Gastrocnemius medialis (tissue), 4 donors: ENCODE data around the gene ACADL. TPM values are rescaled to one million over a fixed set of nuclear protein-coding genes. Genes with fewer than 3 reads are reported as not detected.
A peak's percentile ranks its signal among the peaks of the same experiment; 100 is the strongest.

Experiments used
- ATAC-seq, 2 donors: fragments of 150-250 bp; one replicate each; pipeline ENCODE4 v1.9.1; 2016
- DNase-seq, 2 donors: peaks; one replicate each; pipeline ENCODE4 v3.0.0-alpha.2; 2019
- H3K27ac ChIP-seq, 4 donors: fragments of 200-600 bp; sonication (generic); 1 replicate in 1 of 4; 2 replicates in 3 of 4; pipeline ENCODE4 v1.5.1; 2016 to 2018; ENCODE audit warnings: mild to moderate bottlenecking in 2 of 4, moderate library complexity in 1 of 4
- H3K27me3 ChIP-seq, 3 donors: fragments of 200-600 bp; sonication (generic) in 2 of 3; 1 replicate in 1 of 3; 2 replicates in 2 of 3; pipeline versions ENCODE4 v1.5.1 to v1.6.0; 2016 to 2019; ENCODE audit warnings: mild to moderate bottlenecking in 1 of 3, moderate library complexity in 1 of 3
- H3K36me3 ChIP-seq, 2 donors: fragments of 200-600 bp; sonication (generic) in 1 of 2; one replicate each; pipeline ENCODE4 v1.5.1; 2017 to 2018
- H3K4me1 ChIP-seq, 2 donors: fragments of 200-600 bp; sonication (generic) in 1 of 2; one replicate each; pipeline ENCODE4 v1.5.1; 2016 to 2017; ENCODE audit warnings: mild to moderate bottlenecking in 2 of 2
- H3K4me3 ChIP-seq, 4 donors: fragments of 200-600 bp; sonication (generic) in 3 of 4; 1 replicate in 1 of 4; 2 replicates in 3 of 4; pipeline ENCODE4 v1.5.1; 2016 to 2019; ENCODE audit warnings: mild to moderate bottlenecking in 2 of 4
- H3K9me3 ChIP-seq, 3 donors: fragments of 200-600 bp; sonication (generic) in 2 of 3; 1 replicate in 1 of 3; 2 replicates in 2 of 3; pipeline ENCODE4 v1.5.1; 2016 to 2019
- POLR2A ChIP-seq, 2 donors: fragments of 450-650 bp; IDR thresholded peaks; one replicate each; pipeline ENCODE4 v1.6.1; 2017; ENCODE audit warnings: antibody characterized with exemption in 2 of 2, mild to moderate bottlenecking in 2 of 2, moderate library complexity in 2 of 2
- in situ Hi-C, 4 donors: fragments of 200-750 bp; cut with MboI; loops; one replicate each; pipeline versions ENCODE4 v1.15.0 to v1.8.0; 2017; ENCODE audit warnings: low sequenced_read_pairs in 4 of 4
- intact Hi-C: fragments of 100-400 bp; cut with DNase I; formaldehyde crosslinking; loops from one replicate; pipeline ENCODE4 v1.15.1; 2023; ENCODE audit warnings: low total_unique reads
- total RNA-seq, 4 donors: library from RNA; depleted of rRNA; stranded (reverse); fragments of >200 nt; gene quantifications; one replicate each; pipeline versions ENCODE4 v1.1.0 to v1.2.3, GENCODE V29; 2016
- TF ChIP-seq, protein P1 (sequence below), 5 experiments: fragments of 450-650 bp in 3 of 5; fragments of 200-600 bp in 2 of 5; sonication (generic) in 2 of 5; IDR thresholded peaks in 4 of 5; conservative IDR thresholded peaks in 1 of 5; 1 replicate in 4 of 5; 2 replicates in 1 of 5; pipeline ENCODE4 v1.5.1; 2016 to 2019; ENCODE audit warnings: antibody characterized with exemption in 5 of 5, mild to moderate bottlenecking in 3 of 5, moderate library complexity in 3 of 5

The ACADL gene
- total RNA-seq, 4 donors from 2014 or later: 1.6 to 8.2 (median 5.3) TPM

DNA sequence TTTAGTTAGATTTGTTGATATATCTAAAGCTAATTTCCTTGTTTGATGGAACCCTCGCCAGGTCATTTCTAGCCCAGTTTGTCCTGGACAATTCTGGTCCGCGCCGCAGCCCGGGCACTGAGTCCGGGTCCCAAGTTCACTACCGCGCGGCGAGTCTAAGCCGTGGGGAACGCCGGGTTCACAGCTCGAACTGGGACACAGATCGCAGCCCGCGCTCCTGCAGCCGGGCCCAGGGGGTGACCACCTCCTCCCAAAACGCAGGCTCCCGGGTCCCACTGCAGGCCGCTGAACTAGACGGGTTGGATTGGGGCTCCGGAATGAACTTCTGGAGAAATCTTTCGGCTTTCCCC lies 681 bp downstream of the ACADL start:
- TF ChIP-seq, protein P1, sequence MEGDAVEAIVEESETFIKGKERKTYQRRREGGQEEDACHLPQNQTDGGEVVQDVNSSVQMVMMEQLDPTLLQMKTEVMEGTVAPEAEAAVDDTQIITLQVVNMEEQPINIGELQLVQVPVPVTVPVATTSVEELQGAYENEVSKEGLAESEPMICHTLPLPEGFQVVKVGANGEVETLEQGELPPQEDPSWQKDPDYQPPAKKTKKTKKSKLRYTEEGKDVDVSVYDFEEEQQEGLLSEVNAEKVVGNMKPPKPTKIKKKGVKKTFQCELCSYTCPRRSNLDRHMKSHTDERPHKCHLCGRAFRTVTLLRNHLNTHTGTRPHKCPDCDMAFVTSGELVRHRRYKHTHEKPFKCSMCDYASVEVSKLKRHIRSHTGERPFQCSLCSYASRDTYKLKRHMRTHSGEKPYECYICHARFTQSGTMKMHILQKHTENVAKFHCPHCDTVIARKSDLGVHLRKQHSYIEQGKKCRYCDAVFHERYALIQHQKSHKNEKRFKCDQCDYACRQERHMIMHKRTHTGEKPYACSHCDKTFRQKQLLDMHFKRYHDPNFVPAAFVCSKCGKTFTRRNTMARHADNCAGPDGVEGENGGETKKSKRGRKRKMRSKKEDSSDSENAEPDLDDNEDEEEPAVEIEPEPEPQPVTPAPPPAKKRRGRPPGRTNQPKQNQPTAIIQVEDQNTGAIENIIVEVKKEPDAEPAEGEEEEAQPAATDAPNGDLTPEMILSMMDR (IDR thresholded peaks at IDR 0.05 in 4 of 5, conservative IDR thresholded peaks at IDR 0.05 in 1 of 5): no peak
- no peak for TF ChIP-seq POLR2A (IDR thresholded peaks at IDR 0.05)
- DNase-seq (no peak), ATAC-seq (peak; percentile 53 to 60)
- intact Hi-C loops (no loop called here), in situ Hi-C loops (no loop called here)
- Histone ChIP-seq H3K27me3 (no peaks in the 10 kb centered on the region), H3K9me3 (no peaks in the 10 kb centered on the region), H3K4me1 (peaks cover 0 to 5% of the 10 kb centered on the region in 2 donors), H3K36me3 (no peaks in the 10 kb centered on the region), H3K27ac (peak overlapping the region; percentile 64 to 78 (median 73)), H3K4me3 (peak overlapping the region; percentile 63 to 74 (median 70))

DNA sequence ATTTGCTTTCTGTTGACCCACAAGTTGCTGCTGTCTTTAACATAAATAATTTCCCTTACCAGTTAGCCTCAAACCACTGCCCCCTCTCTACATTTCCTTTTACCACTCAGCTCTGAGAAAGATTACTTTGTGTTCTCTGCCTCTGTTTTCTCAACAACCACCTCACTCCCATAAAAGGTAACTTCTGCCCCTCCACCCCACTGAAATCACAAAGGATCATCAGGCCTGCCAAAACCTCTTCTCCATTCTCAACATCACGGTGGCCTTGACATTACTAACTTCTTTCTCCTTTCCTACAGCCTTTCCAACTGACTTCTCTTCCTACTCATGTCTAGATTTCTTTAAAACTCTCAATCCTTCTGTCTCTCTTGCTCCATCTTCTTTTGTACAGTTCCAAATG lies 10.1 kb downstream of the ACADL start:
- H3K4me1 ChIP-seq: no peaks in the 10 kb centered on the region
- no peak overlapping the region for H3K27ac ChIP-seq
- no peak for TF ChIP-seq POLR2A (IDR thresholded peaks at IDR 0.05)
- intact Hi-C loops (no loop called here), in situ Hi-C loops (no loop called here)
- no peaks in the 10 kb centered on the region for H3K27me3 ChIP-seq
- DNase-seq (no peak), ATAC-seq (no peak)
- no peaks in the 10 kb centered on the region for H3K9me3 ChIP-seq
- H3K36me3 ChIP-seq: peaks cover 0 to 4% of the 10 kb centered on the region in 2 donors
- H3K4me3 ChIP-seq: no peak overlapping the region

DNA sequence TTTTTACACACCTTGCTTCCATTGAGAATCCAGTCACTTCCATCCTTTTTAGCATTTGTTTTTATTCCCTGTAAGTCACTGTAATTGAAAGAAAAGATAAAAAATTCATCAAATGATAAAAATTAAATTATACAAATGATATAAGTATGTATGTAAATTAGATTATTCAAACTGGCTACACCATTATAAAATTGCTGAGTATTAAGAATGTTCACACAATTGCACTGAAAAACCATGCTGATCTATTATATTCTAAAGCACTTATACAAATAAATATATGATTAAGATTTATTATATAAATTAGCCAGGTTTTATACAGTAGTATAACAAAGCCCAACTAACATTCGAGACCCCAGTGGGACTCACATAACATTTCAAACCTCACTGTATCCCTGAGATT lies 15.1 kb downstream of the ACADL start:
- Histone ChIP-seq H3K4me1 (no peaks in the 10 kb centered on the region), H3K4me3 (no peak overlapping the region), H3K27me3 (no peaks in the 10 kb centered on the region), H3K27ac (no peak overlapping the region), H3K9me3 (no peaks in the 10 kb centered on the region), H3K36me3 (peaks cover 0 to 4% of the 10 kb centered on the region in 2 donors)
- in situ Hi-C loops (no loop called here), intact Hi-C loops (no loop called here)
- TF ChIP-seq, protein P1 (IDR thresholded peaks at IDR 0.05 in 4 of 5, conservative IDR thresholded peaks at IDR 0.05 in 1 of 5): no peak
- TF ChIP-seq POLR2A (IDR thresholded peaks at IDR 0.05): no peak
- ATAC-seq (no peak), DNase-seq (no peak)

DNA sequence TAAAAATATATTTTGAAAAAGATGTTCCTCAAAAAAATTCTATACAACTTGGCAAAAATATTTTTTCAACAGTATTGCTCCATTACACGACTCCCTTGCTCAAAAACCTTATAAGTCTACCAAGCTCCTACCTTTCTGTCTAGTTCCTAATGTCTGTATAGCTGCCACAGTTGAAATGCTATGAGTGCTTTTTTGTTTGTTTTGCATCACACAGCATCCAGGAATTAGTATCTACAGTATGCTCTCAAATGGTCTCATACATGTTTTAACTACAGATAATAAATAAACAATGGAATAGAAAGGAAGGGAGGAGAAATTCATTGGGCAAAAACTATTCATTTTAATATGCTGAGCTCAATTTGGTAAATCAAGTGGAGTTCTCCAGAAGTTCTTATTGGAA lies 17.3 kb downstream of the ACADL start:
- TF ChIP-seq POLR2A (IDR thresholded peaks at IDR 0.05): no peak
- TF ChIP-seq, protein P1 (IDR thresholded peaks at IDR 0.05 in 4 of 5, conservative IDR thresholded peaks at IDR 0.05 in 1 of 5): no peak
- DNase-seq (no peak), ATAC-seq (no peak)
- in situ Hi-C loops: no loop called here
- intact Hi-C loops: no loop called here
- no peaks in the 10 kb centered on the region for H3K27me3 ChIP-seq
- H3K27ac ChIP-seq: no peak overlapping the region
- no peaks in the 10 kb centered on the region for H3K4me1 ChIP-seq
- H3K9me3 ChIP-seq: no peaks in the 10 kb centered on the region
- no peaks in the 10 kb centered on the region for H3K36me3 ChIP-seq
- no peak overlapping the region for H3K4me3 ChIP-seq

GRCh38 chr2:210203558-210203957 lies 21.7 kb downstream of the ACADL start:
- no peaks in the 10 kb centered on the region for H3K36me3 ChIP-seq
- ATAC-seq (no peak), DNase-seq (no peak)
- no peaks in the 10 kb centered on the region for H3K4me1 ChIP-seq
- H3K27me3 ChIP-seq: no peaks in the 10 kb centered on the region
- TF ChIP-seq, protein P1 (IDR thresholded peaks at IDR 0.05 in 4 of 5, conservative IDR thresholded peaks at IDR 0.05 in 1 of 5): no peak
- no peak for TF ChIP-seq POLR2A (IDR thresholded peaks at IDR 0.05)
- H3K9me3 ChIP-seq: no peaks in the 10 kb centered on the region
- intact Hi-C loops (no loop called here), in situ Hi-C loops (no loop called here)
- no peak overlapping the region for H3K4me3 ChIP-seq
- H3K27ac ChIP-seq: no peak overlapping the region
